CD14-positive monocyte (primary cell): ENCODE measurements around the gene POU3F1. TPM values are rescaled to one million over a fixed set of nuclear protein-coding genes. Genes with fewer than 3 reads are reported as not detected.

Source experiments
- DNase-seq, 3 donors: peaks; one replicate each; pipeline ENCODE4 v3.0.0-alpha.2; 2011 to 2022
- H2AFZ ChIP-seq: 2 replicates; pipeline ENCODE4 v1.6.0; 2012; ENCODE audit warnings: mild to moderate bottlenecking, low read depth, low read length, inconsistent platforms; ENCODE audit not compliant: insufficient read depth, poor library complexity, severe bottlenecking
- H3K27ac ChIP-seq, 2 donors: 1 replicate in 1 of 2; 2 replicates in 1 of 2; pipeline ENCODE4 v1.5.1; 2012 to 2013; ENCODE audit warnings: low read length in 2 of 2, control low read depth in 1 of 2, inconsistent platforms in 1 of 2, low read depth in 1 of 2, mild to moderate bottlenecking in 1 of 2
- H3K27me3 ChIP-seq, 2 donors: one replicate each; pipeline versions ENCODE4 v1.6.0 to v1.6.1; 2011 to 2013; ENCODE audit warnings: low read length in 2 of 2; ENCODE audit not compliant: control insufficient read depth in 2 of 2, insufficient read depth in 2 of 2
- H3K36me3 ChIP-seq, 2 donors: replicated peaks in 1 of 2; 1 replicate in 1 of 2; 2 replicates in 1 of 2; pipeline versions ENCODE4 v1.5.1 to v1.6.1; 2012 to 2013; ENCODE audit warnings: low read length in 2 of 2, control low read depth in 1 of 2, inconsistent platforms in 1 of 2, mild to moderate bottlenecking in 1 of 2; ENCODE audit not compliant: insufficient read depth in 2 of 2, control insufficient read depth in 1 of 2
- H3K4me1 ChIP-seq, 2 donors: 1 replicate in 1 of 2; 2 replicates in 1 of 2; pipeline versions ENCODE4 v1.5.1 to v1.6.1; 2012 to 2013; ENCODE audit warnings: low read length in 2 of 2, control low read depth in 1 of 2, inconsistent platforms in 1 of 2, mild to moderate bottlenecking in 1 of 2, moderate library complexity in 1 of 2; ENCODE audit not compliant: insufficient read depth in 2 of 2, control insufficient read depth in 1 of 2
- H3K4me2 ChIP-seq: replicated peaks from 2 replicates; pipeline ENCODE3; 2012; ENCODE audit warnings: low read length, moderate library complexity, mild to moderate bottlenecking; ENCODE audit not compliant: poor library complexity, severe bottlenecking; ENCODE audit errors: extremely low read depth
- H3K4me3 ChIP-seq, 3 experiments: fragments of 200-600 bp in 1 of 3; sonication (generic) in 1 of 3; replicated peaks in 1 of 3; 1 replicate in 2 of 3; 2 replicates in 1 of 3; pipeline ENCODE4 v1.5.1; 2011 to 2013; ENCODE audit warnings: low read length in 3 of 3, mild to moderate bottlenecking in 3 of 3, control low read depth in 2 of 3, low read depth in 2 of 3, inconsistent platforms in 1 of 3, moderate library complexity in 1 of 3
- H3K79me2 ChIP-seq: 2 replicates; pipeline ENCODE4 v1.6.0; 2012; ENCODE audit warnings: mild to moderate bottlenecking, control low read depth, inconsistent platforms, low read length, moderate library complexity; ENCODE audit not compliant: insufficient read depth
- H3K9ac ChIP-seq: 2 replicates; pipeline ENCODE4 v1.6.0; 2017; ENCODE audit warnings: low read length, mild to moderate bottlenecking; ENCODE audit not compliant: insufficient read depth, poor library complexity, severe bottlenecking
- H3K9me3 ChIP-seq, 2 donors: replicated peaks in 1 of 2; 1 replicate in 1 of 2; 2 replicates in 1 of 2; pipeline versions ENCODE4 v1.5.1 to v1.6.1; 2012 to 2013; ENCODE audit warnings: low read length in 2 of 2, control low read depth in 1 of 2; ENCODE audit not compliant: control insufficient read depth in 1 of 2, insufficient read depth in 1 of 2
- H4K20me1 ChIP-seq: 2 replicates; pipeline ENCODE4 v1.6.0; 2012; ENCODE audit warnings: mild to moderate bottlenecking, low read length, control low read depth, moderate library complexity; ENCODE audit not compliant: insufficient read depth
- H3K27ac Mint-ChIP-seq, 7 donors: one replicate each; pipeline ENCODE4 v1.8.0; 2020; ENCODE audit warnings: mild to moderate bottlenecking in 7 of 7, mixed read lengths in 7 of 7, moderate library complexity in 6 of 7, inconsistent platforms in 2 of 7
- H3K27me3 Mint-ChIP-seq, 3 donors: one replicate each; pipeline ENCODE4 v1.8.0; 2021 to 2022; ENCODE audit warnings: low read depth in 3 of 3, mild to moderate bottlenecking in 3 of 3, mixed read lengths in 3 of 3, moderate library complexity in 3 of 3, inconsistent platforms in 1 of 3
- H3K36me3 Mint-ChIP-seq, 2 donors: one replicate each; pipeline ENCODE4 v1.8.0; 2020; ENCODE audit warnings: mixed read lengths in 2 of 2, inconsistent platforms in 1 of 2, mild to moderate bottlenecking in 1 of 2
- H3K4me1 Mint-ChIP-seq: one replicate; pipeline ENCODE4 v1.8.0; 2020; ENCODE audit warnings: mild to moderate bottlenecking, mixed read lengths
- H3K4me3 Mint-ChIP-seq, 2 donors: one replicate each; pipeline ENCODE4 v1.8.0; 2020; ENCODE audit warnings: mild to moderate bottlenecking in 2 of 2, mixed read lengths in 2 of 2, moderate library complexity in 1 of 2
- H3K9me3 Mint-ChIP-seq, 7 donors: one replicate each; pipeline ENCODE4 v1.8.0; 2020 to 2022; ENCODE audit warnings: mixed read lengths in 7 of 7, mild to moderate bottlenecking in 6 of 7, moderate library complexity in 6 of 7, inconsistent platforms in 2 of 7
- WGBS: methylation state at CpG from one replicate; pipeline ENCODE4 v1.1.5; 2013; ENCODE audit warnings: missing lambda C conversion rate; ENCODE audit not compliant: insufficient coverage; 5-methylcytosine and 5-hydroxymethylcytosine counted together
- intact Hi-C, 2 donors: fragments of 100-400 bp; cut with micrococcal nuclease; formaldehyde crosslinking; loops; one replicate each; pipeline versions ENCODE4 v1.15.0 to v1.15.1; 2023
- polyA plus RNA-seq, 3 donors: library from polyadenylated mRNA; depleted of rRNA in 1 of 3; unstranded in 2 of 3; stranded (reverse) in 1 of 3; fragments of 300-500 nt in 2 of 3; fragments of >200 nt in 1 of 3; fragmentation: Illumina TruSeq in 2 of 3; gene quantifications; 1 replicate in 2 of 3; 2 replicates in 1 of 3; pipeline ENCODE4 v1.2.3, GENCODE V29; 2012 to 2021
- TF ChIP-seq, protein P1 (sequence below): fragments of 200-600 bp; IDR thresholded peaks from one replicate; pipeline ENCODE4 v1.8.0; 2022; ENCODE audit warnings: antibody characterized with exemption, mild to moderate bottlenecking

The POU3F1 gene
- polyA plus RNA-seq, 3 donors, result not detected

DNA sequence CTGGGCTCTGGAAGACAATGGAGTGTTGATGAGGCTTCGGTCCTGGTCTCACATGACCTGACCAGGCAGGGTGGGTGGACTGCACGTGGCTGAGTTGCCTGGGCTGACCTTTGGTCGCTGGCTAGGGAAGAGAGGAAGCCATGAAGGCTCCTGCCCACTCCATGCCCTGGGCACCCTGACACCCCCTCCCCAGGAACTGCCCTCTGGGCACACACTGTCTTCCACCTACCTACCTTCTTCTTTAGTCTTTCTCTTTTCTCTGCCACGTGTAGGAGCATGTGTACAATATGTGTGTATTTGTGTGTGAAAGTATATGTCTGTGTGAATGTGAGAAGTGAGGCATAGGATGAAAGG is 15.1 kb downstream of the POU3F1 start:
- Mint-ChIP-seq H3K27ac (no peak overlapping the region), H3K27me3 (peaks cover 8 to 21% (median 10%) of the 10 kb centered on the region in 3 donors), H3K9me3 (no peaks in the 10 kb centered on the region), H3K4me1 (peaks cover 20% of the 10 kb centered on the region), H3K36me3 (peaks cover 0 to 9% of the 10 kb centered on the region in 2 donors), H3K4me3 (no peak overlapping the region)
- Histone ChIP-seq H4K20me1 (no peaks in the 10 kb centered on the region), H3K36me3 (peaks cover 0 to 3% of the 10 kb centered on the region in 2 donors), H3K4me3 (no peak overlapping the region), H3K4me2 (no peak overlapping the region), H3K79me2 (no peaks in the 10 kb centered on the region), H3K27ac (no peak overlapping the region), H3K4me1 (peaks cover 13 to 14% of the 10 kb centered on the region in 2 donors), H3K9me3 (no peaks in the 10 kb centered on the region), H2AFZ (no peak overlapping the region), H3K27me3 (no peaks in the 10 kb centered on the region), H3K9ac (no peak overlapping the region)
- intact Hi-C loops, result no loop called here
- TF ChIP-seq, protein P1, sequence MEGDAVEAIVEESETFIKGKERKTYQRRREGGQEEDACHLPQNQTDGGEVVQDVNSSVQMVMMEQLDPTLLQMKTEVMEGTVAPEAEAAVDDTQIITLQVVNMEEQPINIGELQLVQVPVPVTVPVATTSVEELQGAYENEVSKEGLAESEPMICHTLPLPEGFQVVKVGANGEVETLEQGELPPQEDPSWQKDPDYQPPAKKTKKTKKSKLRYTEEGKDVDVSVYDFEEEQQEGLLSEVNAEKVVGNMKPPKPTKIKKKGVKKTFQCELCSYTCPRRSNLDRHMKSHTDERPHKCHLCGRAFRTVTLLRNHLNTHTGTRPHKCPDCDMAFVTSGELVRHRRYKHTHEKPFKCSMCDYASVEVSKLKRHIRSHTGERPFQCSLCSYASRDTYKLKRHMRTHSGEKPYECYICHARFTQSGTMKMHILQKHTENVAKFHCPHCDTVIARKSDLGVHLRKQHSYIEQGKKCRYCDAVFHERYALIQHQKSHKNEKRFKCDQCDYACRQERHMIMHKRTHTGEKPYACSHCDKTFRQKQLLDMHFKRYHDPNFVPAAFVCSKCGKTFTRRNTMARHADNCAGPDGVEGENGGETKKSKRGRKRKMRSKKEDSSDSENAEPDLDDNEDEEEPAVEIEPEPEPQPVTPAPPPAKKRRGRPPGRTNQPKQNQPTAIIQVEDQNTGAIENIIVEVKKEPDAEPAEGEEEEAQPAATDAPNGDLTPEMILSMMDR, result no peak
- 80% methylated on average over 1 of the region's 4 CpGs for WGBS
- no peak for DNase-seq

DNA sequence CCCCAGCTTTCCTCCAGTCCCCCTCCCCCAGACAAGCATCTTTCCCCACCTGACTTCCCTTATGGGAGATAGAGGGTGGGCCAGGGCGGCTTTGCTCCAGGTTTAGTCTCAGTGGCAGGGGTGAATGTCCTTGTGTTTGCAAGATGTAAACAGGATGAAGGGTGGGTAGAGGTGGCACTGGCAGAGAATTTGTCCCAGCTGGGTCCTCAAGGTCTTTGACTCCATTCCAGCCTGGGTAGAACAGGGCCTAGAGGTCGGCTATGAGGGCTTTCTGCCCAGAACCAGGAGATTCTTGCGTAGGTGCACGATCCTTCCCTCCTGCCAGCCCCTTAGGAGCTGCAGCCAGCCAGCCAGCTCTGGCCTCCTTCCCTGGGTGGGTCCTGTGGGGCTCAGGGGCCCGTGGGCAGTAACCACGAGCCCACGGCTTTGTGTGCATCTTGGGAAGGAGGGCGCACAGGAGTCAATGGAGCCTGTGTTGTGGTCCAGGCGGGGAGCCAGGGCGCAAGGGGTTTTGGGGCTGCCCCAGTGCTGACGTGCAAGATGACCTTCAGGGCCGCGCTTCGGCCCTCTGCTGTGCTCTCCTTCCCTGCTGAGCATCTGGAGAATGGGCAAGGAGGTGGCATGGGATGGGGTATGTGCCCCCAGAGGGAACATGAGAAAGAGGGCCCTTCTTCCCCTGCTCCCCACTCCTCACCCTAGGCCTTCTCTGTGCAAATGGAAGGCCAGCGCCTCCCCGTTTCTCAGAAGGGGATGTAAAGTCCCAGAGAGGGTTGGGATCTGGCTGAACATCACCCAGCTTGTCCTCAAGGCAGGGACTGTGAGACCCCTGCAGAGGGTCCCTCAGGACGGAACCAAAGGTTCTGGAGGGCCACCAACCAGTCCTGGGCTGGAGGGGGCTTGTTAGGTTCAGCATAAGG is 15.7 kb downstream of the POU3F1 start:
- Histone ChIP-seq H3K27ac (no peak overlapping the region), H3K4me1 (peaks cover 13 to 14% of the 10 kb centered on the region in 2 donors), H3K9ac (no peak overlapping the region), H3K4me2 (no peak overlapping the region), H3K4me3 (no peak overlapping the region), H2AFZ (no peak overlapping the region), H4K20me1 (no peaks in the 10 kb centered on the region), H3K79me2 (no peaks in the 10 kb centered on the region), H3K27me3 (no peaks in the 10 kb centered on the region), H3K9me3 (no peaks in the 10 kb centered on the region), H3K36me3 (peaks cover 4 to 9% of the 10 kb centered on the region in 2 donors)
- intact Hi-C loops, result no loop called here
- Mint-ChIP-seq H3K9me3 (no peaks in the 10 kb centered on the region), H3K27ac (no peak overlapping the region), H3K4me3 (peak overlapping the region in 1 of 2 donors; percentile 11), H3K4me1 (peaks cover 25% of the 10 kb centered on the region), H3K36me3 (peaks cover 5 to 16% of the 10 kb centered on the region in 2 donors), H3K27me3 (peaks cover 8 to 21% (median 10%) of the 10 kb centered on the region in 3 donors)
- no peak for DNase-seq
- TF ChIP-seq, protein P1, result no peak
- WGBS, result 55% methylated on average over 11 of the region's 17 CpGs
